ENCODE measurements around the gene FSTL4. TPM values are rescaled to one million over a fixed set of nuclear protein-coding genes. Genes with fewer than 3 reads are reported as not detected.
A peak's percentile ranks its signal among the peaks of the same experiment; 100 is the strongest.

Gene FSTL4
- total and polyA plus RNA-seq, 4 donors, result 2.3 to 6.4 (median 5.5) TPM

DNA sequence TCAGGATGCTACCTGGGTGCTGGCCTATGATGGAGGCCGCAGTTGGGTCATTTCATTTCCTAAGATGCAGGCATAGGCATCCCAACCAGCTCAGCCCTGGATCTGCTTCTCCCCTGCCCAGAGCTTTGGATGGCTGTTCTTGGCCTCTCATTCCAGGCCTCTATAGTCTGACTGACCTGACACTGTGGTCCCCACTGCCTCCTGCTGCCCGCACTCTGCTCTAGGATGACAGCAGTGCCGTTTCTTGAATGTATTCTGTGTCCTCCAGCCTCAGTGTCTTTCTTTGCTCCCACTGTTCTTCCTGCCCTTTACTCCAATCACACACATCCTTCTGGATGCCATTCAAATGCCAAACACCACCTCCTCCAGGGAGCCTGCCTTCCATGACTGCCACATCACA, 324.8 kb downstream of the FSTL4 start:
- Histone ChIP-seq H3K9me3 (ENCODE audit: control insufficient read depth, insufficient read depth, low read length) (no peaks in the 10 kb centered on the region), H3K27ac (ENCODE audit: low read depth, low read length) (no peak overlapping the region), H3K36me3 (ENCODE audit: control insufficient read depth, insufficient read depth, low read length) (no peaks in the 10 kb centered on the region), H3K27me3 (ENCODE audit: control insufficient read depth, insufficient read depth, low read length) (no peaks in the 10 kb centered on the region), H3K4me1 (ENCODE audit: control insufficient read depth, insufficient read depth, low read length) (peaks cover 4% of the 10 kb centered on the region), H3K4me3 (ENCODE audit: low read depth, low read length) (no peak overlapping the region)
- 81% methylated on average over 3 of the region's 3 CpGs for WGBS (ENCODE audit: insufficient coverage)
- DNase-seq (ENCODE audit: low read depth in 4 of 6, low spot score in 6 of 6), result peak in 1 of 6 donors; percentile 34

GRCh38 chr5:133286483-133286882, 325.9 kb downstream of the FSTL4 start:
- peaks cover 4% of the 10 kb centered on the region for H3K4me1 ChIP-seq (ENCODE audit: control insufficient read depth, insufficient read depth, low read length)
- DNase-seq (ENCODE audit: low read depth in 4 of 6, low spot score in 6 of 6), result no peak
- H3K27me3 ChIP-seq (ENCODE audit: control insufficient read depth, insufficient read depth, low read length), result no peaks in the 10 kb centered on the region
- no peaks in the 10 kb centered on the region for H3K36me3 ChIP-seq (ENCODE audit: control insufficient read depth, insufficient read depth, low read length)
- WGBS (ENCODE audit: insufficient coverage), result 86% methylated on average over 1 of the region's 3 CpGs
- H3K4me3 ChIP-seq (ENCODE audit: low read depth, low read length), result no peak overlapping the region
- no peak overlapping the region for H3K27ac ChIP-seq (ENCODE audit: low read depth, low read length)
- no peaks in the 10 kb centered on the region for H3K9me3 ChIP-seq (ENCODE audit: control insufficient read depth, insufficient read depth, low read length)

DNA sequence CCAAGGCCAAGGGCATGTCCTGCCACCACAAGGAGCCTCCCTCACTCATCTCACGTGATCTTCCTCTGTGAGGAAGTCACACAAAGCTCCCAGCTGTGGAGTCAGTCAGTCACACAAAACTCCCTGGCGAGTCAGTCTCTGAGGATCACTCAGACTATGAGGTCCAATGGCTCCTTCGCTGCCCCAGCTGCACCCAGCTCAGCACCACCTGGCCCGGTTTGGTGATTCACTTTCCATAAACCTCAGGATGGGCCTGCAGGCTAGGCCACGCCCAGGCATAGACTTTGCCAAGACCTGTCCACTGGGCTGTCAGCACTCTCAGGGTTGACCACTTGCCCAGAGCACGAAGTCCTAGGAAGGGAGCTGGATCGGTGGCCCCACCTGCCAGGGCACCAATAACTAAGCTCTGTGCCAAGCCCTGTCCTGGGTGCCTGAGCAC, 326.7 kb downstream of the FSTL4 start:
- no peaks in the 10 kb centered on the region for H3K9me3 ChIP-seq (ENCODE audit: control insufficient read depth, insufficient read depth, low read length)
- 86% methylated on average over 7 of the region's 7 CpGs for WGBS (ENCODE audit: insufficient coverage)
- no peak overlapping the region for H3K27ac ChIP-seq (ENCODE audit: low read depth, low read length)

GRCh38 chr5:133284306-133284705, 328.0 kb downstream of the FSTL4 start:
- H3K36me3 ChIP-seq (ENCODE audit: control insufficient read depth, insufficient read depth, low read length), result no peaks in the 10 kb centered on the region
- H3K4me1 ChIP-seq (ENCODE audit: control insufficient read depth, insufficient read depth, low read length), result peaks cover 4% of the 10 kb centered on the region
- no peak overlapping the region for H3K27ac ChIP-seq (ENCODE audit: low read depth, low read length)
- H3K27me3 ChIP-seq (ENCODE audit: control insufficient read depth, insufficient read depth, low read length), result no peaks in the 10 kb centered on the region
- no peaks in the 10 kb centered on the region for H3K9me3 ChIP-seq (ENCODE audit: control insufficient read depth, insufficient read depth, low read length)
- no peak for DNase-seq (ENCODE audit: low read depth in 4 of 6, low spot score in 6 of 6)
- no peak overlapping the region for H3K4me3 ChIP-seq (ENCODE audit: low read depth, low read length)
- WGBS (ENCODE audit: insufficient coverage), result 81% methylated on average over 3 of the region's 3 CpGs

More for the DNA sequence above, 326.7 kb downstream of the FSTL4 start:
- no peaks in the 10 kb centered on the region for H3K36me3 ChIP-seq (ENCODE audit: control insufficient read depth, insufficient read depth, low read length)
- no peaks in the 10 kb centered on the region for H3K27me3 ChIP-seq (ENCODE audit: control insufficient read depth, insufficient read depth, low read length)
- no peak for DNase-seq (ENCODE audit: low read depth in 4 of 6, low spot score in 6 of 6)
- peaks cover 4% of the 10 kb centered on the region for H3K4me1 ChIP-seq (ENCODE audit: control insufficient read depth, insufficient read depth, low read length)
- no peak overlapping the region for H3K4me3 ChIP-seq (ENCODE audit: low read depth, low read length)

GRCh38 chr5:133278317-133278716, 334.0 kb downstream of the FSTL4 start:
- H3K9me3 ChIP-seq (ENCODE audit: control insufficient read depth, insufficient read depth, low read length), result no peaks in the 10 kb centered on the region
- peaks cover 4% of the 10 kb centered on the region for H3K4me1 ChIP-seq (ENCODE audit: control insufficient read depth, insufficient read depth, low read length)
- no peak overlapping the region for H3K27ac ChIP-seq (ENCODE audit: low read depth, low read length)
- no peaks in the 10 kb centered on the region for H3K36me3 ChIP-seq (ENCODE audit: control insufficient read depth, insufficient read depth, low read length)
- 75% methylated on average over 4 of the region's 4 CpGs for WGBS (ENCODE audit: insufficient coverage)
- DNase-seq (ENCODE audit: low read depth in 4 of 6, low spot score in 6 of 6), result no peak
- H3K27me3 ChIP-seq (ENCODE audit: control insufficient read depth, insufficient read depth, low read length), result peaks cover 2% of the 10 kb centered on the region
- no peak overlapping the region for H3K4me3 ChIP-seq (ENCODE audit: low read depth, low read length)

- DNase-seq (ENCODE audit: low read depth in 4 of 6, low spot score in 6 of 6), result no peak
- H3K9me3 ChIP-seq (ENCODE audit: control insufficient read depth, insufficient read depth, low read length), result no peaks in the 10 kb centered on the region
- peaks cover 2% of the 10 kb centered on the region for H3K27me3 ChIP-seq (ENCODE audit: control insufficient read depth, insufficient read depth, low read length)
- 94% methylated on average over 7 of the region's 8 CpGs for WGBS (ENCODE audit: insufficient coverage)
- no peak overlapping the region for H3K27ac ChIP-seq (ENCODE audit: low read depth, low read length)
- peaks cover 4% of the 10 kb centered on the region for H3K4me1 ChIP-seq (ENCODE audit: control insufficient read depth, insufficient read depth, low read length)
- no peak overlapping the region for H3K4me3 ChIP-seq (ENCODE audit: low read depth, low read length)
- H3K36me3 ChIP-seq (ENCODE audit: control insufficient read depth, insufficient read depth, low read length), result no peaks in the 10 kb centered on the region
These were observed 334.6 kb downstream of the FSTL4 start for GRCh38 chr5:133277744-133278143.

DNA sequence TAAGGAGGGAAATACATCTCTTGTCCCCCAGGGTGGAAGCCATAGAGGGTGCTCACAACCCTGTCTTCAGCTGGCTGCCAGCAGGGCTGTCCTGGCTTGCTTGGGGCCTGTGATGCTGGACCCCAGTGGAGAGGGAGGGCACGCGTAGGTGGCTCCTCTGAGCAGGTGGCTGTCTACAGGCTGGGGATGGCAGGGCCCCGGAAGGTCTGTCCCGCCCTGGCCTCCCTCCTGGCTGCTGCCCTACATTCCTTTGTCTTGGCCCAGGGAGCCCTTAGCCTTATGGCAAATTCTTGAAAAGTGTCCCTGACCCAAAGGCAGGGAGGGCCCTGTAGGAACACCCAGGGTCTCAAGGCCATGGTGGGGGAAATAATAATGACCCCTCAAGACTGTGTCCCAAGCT, 336.2 kb downstream of the FSTL4 start:
- no peak overlapping the region for H3K4me3 ChIP-seq (ENCODE audit: low read depth, low read length)
- H3K27me3 ChIP-seq (ENCODE audit: control insufficient read depth, insufficient read depth, low read length), result peaks cover 2% of the 10 kb centered on the region
- no peaks in the 10 kb centered on the region for H3K36me3 ChIP-seq (ENCODE audit: control insufficient read depth, insufficient read depth, low read length)
- H3K27ac ChIP-seq (ENCODE audit: low read depth, low read length), result no peak overlapping the region
- H3K4me1 ChIP-seq (ENCODE audit: control insufficient read depth, insufficient read depth, low read length), result peaks cover 11% of the 10 kb centered on the region
- 78% methylated on average over 4 of the region's 4 CpGs for WGBS (ENCODE audit: insufficient coverage)
- no peaks in the 10 kb centered on the region for H3K9me3 ChIP-seq (ENCODE audit: control insufficient read depth, insufficient read depth, low read length)
- no peak for DNase-seq (ENCODE audit: low read depth in 4 of 6, low spot score in 6 of 6)

- Histone ChIP-seq H3K4me3 (ENCODE audit: low read depth, low read length) (no peak overlapping the region), H3K9me3 (ENCODE audit: control insufficient read depth, insufficient read depth, low read length) (no peaks in the 10 kb centered on the region), H3K27me3 (ENCODE audit: control insufficient read depth, insufficient read depth, low read length) (peaks cover 2% of the 10 kb centered on the region), H3K36me3 (ENCODE audit: control insufficient read depth, insufficient read depth, low read length) (no peaks in the 10 kb centered on the region), H3K27ac (ENCODE audit: low read depth, low read length) (no peak overlapping the region), H3K4me1 (ENCODE audit: control insufficient read depth, insufficient read depth, low read length) (peaks cover 11% of the 10 kb centered on the region)
- no CpG with 5 or more reads among the region's 7 CpGs for WGBS (ENCODE audit: insufficient coverage)
- DNase-seq (ENCODE audit: low read depth in 4 of 6, low spot score in 6 of 6), result peak in 1 of 6 donors; percentile 35
These were observed 336.7 kb downstream of the FSTL4 start for GRCh38 chr5:133275631-133276030.

DNA sequence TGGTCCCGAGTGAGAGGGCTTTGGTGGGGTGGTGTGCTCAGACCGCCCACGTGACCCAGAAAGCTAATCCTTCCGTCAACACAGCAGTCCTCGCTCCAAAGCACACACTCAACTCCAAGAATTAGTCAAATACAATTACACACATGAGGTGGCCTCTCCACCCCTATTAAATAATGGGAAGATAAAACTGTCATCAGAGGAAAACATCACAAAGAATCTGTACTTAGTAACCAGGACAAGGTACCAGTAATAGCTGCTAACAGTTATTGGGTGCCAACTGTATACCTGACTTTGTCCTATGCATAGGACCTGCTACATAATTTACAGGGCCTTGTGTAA, 337.8 kb downstream of the FSTL4 start:
- Histone ChIP-seq H3K4me3 (ENCODE audit: low read depth, low read length) (no peak overlapping the region), H3K27me3 (ENCODE audit: control insufficient read depth, insufficient read depth, low read length) (peaks cover 2% of the 10 kb centered on the region), H3K36me3 (ENCODE audit: control insufficient read depth, insufficient read depth, low read length) (no peaks in the 10 kb centered on the region), H3K4me1 (ENCODE audit: control insufficient read depth, insufficient read depth, low read length) (peaks cover 11% of the 10 kb centered on the region), H3K9me3 (ENCODE audit: control insufficient read depth, insufficient read depth, low read length) (no peaks in the 10 kb centered on the region), H3K27ac (ENCODE audit: low read depth, low read length) (no peak overlapping the region)
- no CpG with 5 or more reads among the region's 5 CpGs for WGBS (ENCODE audit: insufficient coverage)
- no peak for DNase-seq (ENCODE audit: low read depth in 4 of 6, low spot score in 6 of 6)

DNA sequence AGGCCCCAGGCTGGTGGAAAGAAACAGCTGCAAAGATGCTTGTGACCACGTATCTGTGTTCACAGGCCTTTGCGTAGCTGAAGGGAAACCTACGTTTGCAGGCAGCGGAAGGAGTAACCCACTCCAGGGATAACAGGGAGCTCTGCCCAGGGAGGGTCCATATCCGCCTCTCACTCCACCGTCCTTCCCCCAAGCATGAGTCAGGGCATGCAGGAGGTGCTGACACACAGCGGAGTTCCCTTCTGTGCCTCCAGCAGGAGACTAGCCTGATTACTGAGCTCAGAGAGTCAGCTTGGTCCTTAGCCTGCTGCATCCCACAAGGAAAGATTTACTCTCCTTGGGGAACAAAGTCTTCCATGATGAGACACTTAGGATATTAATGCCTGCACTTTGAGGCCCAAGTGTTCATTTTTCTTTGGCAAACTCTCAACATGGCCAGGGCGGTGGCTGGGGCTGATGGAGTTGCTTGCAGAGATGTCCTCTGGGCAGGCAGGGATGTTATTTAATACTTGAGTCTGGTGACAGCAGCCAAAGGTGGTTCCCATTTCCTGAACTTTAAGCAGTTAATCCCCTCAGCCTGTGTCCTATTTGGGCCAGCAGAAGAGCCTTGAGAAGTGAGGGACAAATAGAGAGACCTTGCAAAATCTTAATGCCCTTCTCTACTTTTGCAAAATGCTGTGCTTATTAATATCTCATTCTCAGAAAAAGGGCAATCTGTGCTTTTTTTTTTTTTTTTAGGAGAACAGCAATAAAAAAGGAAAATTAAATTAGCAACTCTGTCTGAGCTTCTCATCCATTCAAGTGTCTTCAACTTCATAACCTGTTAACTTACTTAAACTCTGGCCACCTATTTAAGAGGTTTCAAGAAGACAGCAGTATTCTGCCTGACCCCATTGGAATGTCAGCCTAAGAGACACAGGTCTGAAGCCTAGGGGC, 338.4 kb downstream of the FSTL4 start:
- 63% methylated on average over 8 of the region's 8 CpGs for WGBS (ENCODE audit: insufficient coverage)
- peaks cover 11% of the 10 kb centered on the region for H3K4me1 ChIP-seq (ENCODE audit: control insufficient read depth, insufficient read depth, low read length)
- H3K9me3 ChIP-seq (ENCODE audit: control insufficient read depth, insufficient read depth, low read length), result no peaks in the 10 kb centered on the region
- peaks cover 2% of the 10 kb centered on the region for H3K27me3 ChIP-seq (ENCODE audit: control insufficient read depth, insufficient read depth, low read length)
- no peak overlapping the region for H3K27ac ChIP-seq (ENCODE audit: low read depth, low read length)
- H3K36me3 ChIP-seq (ENCODE audit: control insufficient read depth, insufficient read depth, low read length), result no peaks in the 10 kb centered on the region
- H3K4me3 ChIP-seq (ENCODE audit: low read depth, low read length), result no peak overlapping the region
- peak in 1 of 6 donors; percentile 34 for DNase-seq (ENCODE audit: low read depth in 4 of 6, low spot score in 6 of 6)
